SK-N-SH treated with all-trans-retinoic acid at 6 μM for 48 hours (cell line): ENCODE data around the gene GLIS1.

Experiments
- ATAC-seq: fragments of 200-7000 bp; cut with Tn5 transposase; 3 replicates; pipeline ENCODE4 v1.9.1; 2020; ENCODE audit warnings: mild to moderate bottlenecking, moderate library complexity
- ARNTL ChIP-seq: fragments of 450-650 bp; formaldehyde crosslinking; IDR thresholded peaks from 2 replicates; pipeline ENCODE4 v1.5.0; 2020; ENCODE audit warnings: low read depth, mild to moderate bottlenecking, moderate library complexity, borderline replicate concordance
- BACH2 ChIP-seq: fragments of 250-450 bp; sonication (Bioruptor Pico); IDR thresholded peaks from 2 replicates; pipeline ENCODE4 v1.9.0; 2021; ENCODE audit warnings: mild to moderate bottlenecking, borderline replicate concordance
- GLIS3 ChIP-seq: fragments of 250-450 bp; sonication (Bioruptor Pico); IDR thresholded peaks from 2 replicates; pipeline ENCODE4 v1.5.0; 2020; ENCODE audit warnings: mild to moderate bottlenecking, moderate library complexity
- ISL1 ChIP-seq: fragments of 250-450 bp; sonication (Bioruptor Pico); IDR thresholded peaks from 2 replicates; pipeline ENCODE4 v2.1.2; 2022; ENCODE audit warnings: mild to moderate bottlenecking, moderate library complexity
- OSR1 ChIP-seq: fragments of 250-450 bp; sonication (Bioruptor Pico); IDR thresholded peaks from 2 replicates; pipeline ENCODE4 v1.8.0; 2022; ENCODE audit warnings: moderate library complexity, mild to moderate bottlenecking, inconsistent platforms
- PPARA ChIP-seq: fragments of 250-450 bp; sonication (Bioruptor Pico); IDR thresholded peaks from 2 replicates; pipeline ENCODE4 v1.5.0; 2020; ENCODE audit warnings: mild to moderate bottlenecking, borderline replicate concordance
- RARB ChIP-seq: fragments of 250-450 bp; sonication (Bioruptor Pico); IDR thresholded peaks from 2 replicates; pipeline ENCODE4 v1.8.0; 2021; ENCODE audit warnings: mild to moderate bottlenecking, moderate library complexity
- SNAI2 ChIP-seq: fragments of 250-450 bp; sonication (Bioruptor Pico); IDR thresholded peaks from 2 replicates; pipeline ENCODE4 v1.5.0; 2020; ENCODE audit warnings: mild to moderate bottlenecking, moderate library complexity
- TOX ChIP-seq: fragments of 250-450 bp; sonication (Bioruptor Pico); IDR thresholded peaks from 2 replicates; pipeline ENCODE4 v1.8.0; 2021; ENCODE audit warnings: mild to moderate bottlenecking, moderate library complexity, borderline replicate concordance
- ZC3H10 ChIP-seq: fragments of 250-450 bp; sonication (Bioruptor Pico); IDR thresholded peaks from 2 replicates; pipeline ENCODE4 v1.5.1; 2021; ENCODE audit warnings: mild to moderate bottlenecking, moderate library complexity
- ZFP3 ChIP-seq: fragments of 250-450 bp; sonication (Bioruptor Pico); IDR thresholded peaks from 2 replicates; pipeline ENCODE4 v1.5.0; 2020; ENCODE audit warnings: mild to moderate bottlenecking, moderate library complexity
- ZFP30 ChIP-seq: fragments of 450-650 bp; formaldehyde crosslinking; IDR thresholded peaks from 2 replicates; pipeline ENCODE4 v1.5.0; 2022; ENCODE audit warnings: mild to moderate bottlenecking, moderate library complexity
- ZNF565 ChIP-seq: fragments of 450-650 bp; formaldehyde crosslinking; conservative IDR thresholded peaks from 2 replicates; pipeline ENCODE4 v1.5.0; 2020; ENCODE audit warnings: low read depth, mild to moderate bottlenecking, moderate library complexity
- ZNF70 ChIP-seq: fragments of 450-650 bp; formaldehyde crosslinking; IDR thresholded peaks from 2 replicates; pipeline ENCODE4 v1.5.0; 2020; ENCODE audit warnings: mild to moderate bottlenecking, moderate library complexity
- ZNF8 ChIP-seq: fragments of 450-650 bp; formaldehyde crosslinking; IDR thresholded peaks from 2 replicates; pipeline ENCODE4 v1.5.0; 2020; ENCODE audit warnings: mild to moderate bottlenecking, moderate library complexity
- TF ChIP-seq, protein P1 (sequence below): fragments of 250-450 bp; sonication (Bioruptor Pico); IDR thresholded peaks from 2 replicates; pipeline ENCODE4 v1.8.0; 2020; ENCODE audit warnings: mild to moderate bottlenecking, moderate library complexity, borderline replicate concordance
- TF ChIP-seq, protein P2 (sequence below): fragments of 250-450 bp; sonication (Bioruptor Pico); IDR thresholded peaks from 2 replicates; pipeline ENCODE4 v1.8.0; 2021; ENCODE audit warnings: low read depth, mild to moderate bottlenecking, moderate library complexity, borderline replicate concordance
- TF ChIP-seq, protein P3 (sequence below): fragments of 250-450 bp; sonication (Bioruptor Pico); IDR thresholded peaks from 2 replicates; pipeline ENCODE4 v1.5.1; 2020; ENCODE audit warnings: low read depth, mild to moderate bottlenecking, moderate library complexity
- TF ChIP-seq, protein P4 (sequence below): fragments of 250-450 bp; sonication (Bioruptor Pico); IDR thresholded peaks from 2 replicates; pipeline ENCODE4 v1.5.0; 2020; ENCODE audit warnings: mild to moderate bottlenecking, moderate library complexity

The GLIS1 gene

DNA sequence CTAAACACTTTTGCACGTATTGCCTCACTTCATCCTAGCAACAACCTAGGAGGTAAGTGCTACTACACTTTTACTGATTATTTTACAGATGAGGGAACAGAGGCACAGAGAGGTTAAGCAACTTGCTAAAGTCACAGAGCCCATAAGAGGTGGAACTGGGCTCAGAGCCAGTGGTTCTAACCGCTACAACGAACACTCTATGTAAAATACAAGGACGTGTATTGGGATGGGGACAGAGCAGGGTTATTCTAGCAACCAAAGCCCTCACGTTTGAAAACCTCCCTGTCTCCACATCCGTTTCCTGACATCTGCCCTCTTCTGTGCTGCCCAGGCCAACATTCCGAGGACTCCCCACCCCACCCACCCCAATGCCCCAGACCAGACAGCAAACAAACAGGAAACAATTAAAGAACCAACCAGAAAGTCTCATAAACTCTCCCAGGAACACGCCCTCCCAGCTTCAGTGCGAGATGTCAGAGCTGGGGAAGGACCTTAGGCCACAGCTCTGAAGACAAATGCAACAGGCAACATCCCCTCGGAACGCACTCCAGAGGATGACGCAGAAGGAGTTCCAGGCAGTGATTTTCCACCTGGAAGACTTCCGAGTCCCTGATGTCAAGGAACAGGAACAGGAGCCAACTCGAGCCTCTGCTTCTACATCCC, 41.1 kb downstream of the GLIS1 start:
- TF ChIP-seq ZFP30 (CRISPR knock-in tag), result no peak
- no peak for TF ChIP-seq TOX (CRISPR knock-in tag)
- TF ChIP-seq ZNF565, result no peak
- TF ChIP-seq RARB (CRISPR knock-in tag), result no peak
- no peak for TF ChIP-seq BACH2 (CRISPR knock-in tag)
- TF ChIP-seq PPARA (CRISPR knock-in tag), result no peak
- TF ChIP-seq ISL1, result no peak
- TF ChIP-seq, protein P1, sequence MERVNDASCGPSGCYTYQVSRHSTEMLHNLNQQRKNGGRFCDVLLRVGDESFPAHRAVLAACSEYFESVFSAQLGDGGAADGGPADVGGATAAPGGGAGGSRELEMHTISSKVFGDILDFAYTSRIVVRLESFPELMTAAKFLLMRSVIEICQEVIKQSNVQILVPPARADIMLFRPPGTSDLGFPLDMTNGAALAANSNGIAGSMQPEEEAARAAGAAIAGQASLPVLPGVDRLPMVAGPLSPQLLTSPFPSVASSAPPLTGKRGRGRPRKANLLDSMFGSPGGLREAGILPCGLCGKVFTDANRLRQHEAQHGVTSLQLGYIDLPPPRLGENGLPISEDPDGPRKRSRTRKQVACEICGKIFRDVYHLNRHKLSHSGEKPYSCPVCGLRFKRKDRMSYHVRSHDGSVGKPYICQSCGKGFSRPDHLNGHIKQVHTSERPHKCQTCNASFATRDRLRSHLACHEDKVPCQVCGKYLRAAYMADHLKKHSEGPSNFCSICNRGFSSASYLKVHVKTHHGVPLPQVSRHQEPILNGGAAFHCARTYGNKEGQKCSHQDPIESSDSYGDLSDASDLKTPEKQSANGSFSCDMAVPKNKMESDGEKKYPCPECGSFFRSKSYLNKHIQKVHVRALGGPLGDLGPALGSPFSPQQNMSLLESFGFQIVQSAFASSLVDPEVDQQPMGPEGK (CRISPR knock-in tag), result no peak
- TF ChIP-seq ZNF8 (CRISPR knock-in tag), result no peak
- no peak for TF ChIP-seq OSR1 (CRISPR knock-in tag)
- TF ChIP-seq, protein P2, sequence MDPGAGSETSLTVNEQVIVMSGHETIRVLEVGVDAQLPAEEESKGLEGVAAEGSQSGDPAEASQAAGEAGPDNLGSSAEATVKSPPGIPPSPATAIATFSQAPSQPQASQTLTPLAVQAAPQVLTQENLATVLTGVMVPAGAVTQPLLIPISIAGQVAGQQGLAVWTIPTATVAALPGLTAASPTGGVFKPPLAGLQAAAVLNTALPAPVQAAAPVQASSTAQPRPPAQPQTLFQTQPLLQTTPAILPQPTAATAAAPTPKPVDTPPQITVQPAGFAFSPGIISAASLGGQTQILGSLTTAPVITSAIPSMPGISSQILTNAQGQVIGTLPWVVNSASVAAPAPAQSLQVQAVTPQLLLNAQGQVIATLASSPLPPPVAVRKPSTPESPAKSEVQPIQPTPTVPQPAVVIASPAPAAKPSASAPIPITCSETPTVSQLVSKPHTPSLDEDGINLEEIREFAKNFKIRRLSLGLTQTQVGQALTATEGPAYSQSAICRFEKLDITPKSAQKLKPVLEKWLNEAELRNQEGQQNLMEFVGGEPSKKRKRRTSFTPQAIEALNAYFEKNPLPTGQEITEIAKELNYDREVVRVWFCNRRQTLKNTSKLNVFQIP (CRISPR knock-in tag), result no peak
- no peak for TF ChIP-seq ZNF70
- no peak for TF ChIP-seq SNAI2 (CRISPR knock-in tag)
- TF ChIP-seq, protein P3, sequence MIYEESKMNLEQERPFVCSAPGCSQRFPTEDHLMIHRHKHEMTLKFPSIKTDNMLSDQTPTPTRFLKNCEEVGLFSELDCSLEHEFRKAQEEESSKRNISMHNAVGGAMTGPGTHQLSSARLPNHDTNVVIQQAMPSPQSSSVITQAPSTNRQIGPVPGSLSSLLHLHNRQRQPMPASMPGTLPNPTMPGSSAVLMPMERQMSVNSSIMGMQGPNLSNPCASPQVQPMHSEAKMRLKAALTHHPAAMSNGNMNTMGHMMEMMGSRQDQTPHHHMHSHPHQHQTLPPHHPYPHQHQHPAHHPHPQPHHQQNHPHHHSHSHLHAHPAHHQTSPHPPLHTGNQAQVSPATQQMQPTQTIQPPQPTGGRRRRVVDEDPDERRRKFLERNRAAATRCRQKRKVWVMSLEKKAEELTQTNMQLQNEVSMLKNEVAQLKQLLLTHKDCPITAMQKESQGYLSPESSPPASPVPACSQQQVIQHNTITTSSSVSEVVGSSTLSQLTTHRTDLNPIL (CRISPR knock-in tag), result no peak
- TF ChIP-seq ZC3H10, result no peak
- TF ChIP-seq, all 23 proteins: peak for 0
- no peak for ATAC-seq

DNA sequence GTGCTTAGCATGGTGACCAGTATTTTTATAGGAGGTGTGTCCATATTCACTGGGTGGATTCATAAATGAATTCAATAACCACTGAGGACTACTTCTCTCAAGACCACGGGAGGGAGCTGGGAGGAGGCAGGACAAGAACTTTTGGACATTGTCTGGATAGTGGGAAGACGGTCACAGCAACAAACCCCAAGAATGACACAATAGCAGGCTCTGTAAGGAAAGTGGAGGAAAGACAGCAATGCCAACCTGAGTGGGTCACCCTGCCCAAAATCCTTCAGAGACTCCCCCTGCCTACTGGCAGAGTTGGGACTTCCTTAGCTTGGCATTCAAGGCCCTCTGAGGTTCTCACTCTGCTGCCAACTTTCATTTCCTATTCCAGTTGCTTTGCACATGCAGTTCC, 42.0 kb downstream of the GLIS1 start:
- no peak for TF ChIP-seq ZFP3 (CRISPR knock-in tag)
- no peak for TF ChIP-seq SNAI2 (CRISPR knock-in tag)
- TF ChIP-seq ZNF8 (CRISPR knock-in tag), result no peak
- TF ChIP-seq, protein P4, sequence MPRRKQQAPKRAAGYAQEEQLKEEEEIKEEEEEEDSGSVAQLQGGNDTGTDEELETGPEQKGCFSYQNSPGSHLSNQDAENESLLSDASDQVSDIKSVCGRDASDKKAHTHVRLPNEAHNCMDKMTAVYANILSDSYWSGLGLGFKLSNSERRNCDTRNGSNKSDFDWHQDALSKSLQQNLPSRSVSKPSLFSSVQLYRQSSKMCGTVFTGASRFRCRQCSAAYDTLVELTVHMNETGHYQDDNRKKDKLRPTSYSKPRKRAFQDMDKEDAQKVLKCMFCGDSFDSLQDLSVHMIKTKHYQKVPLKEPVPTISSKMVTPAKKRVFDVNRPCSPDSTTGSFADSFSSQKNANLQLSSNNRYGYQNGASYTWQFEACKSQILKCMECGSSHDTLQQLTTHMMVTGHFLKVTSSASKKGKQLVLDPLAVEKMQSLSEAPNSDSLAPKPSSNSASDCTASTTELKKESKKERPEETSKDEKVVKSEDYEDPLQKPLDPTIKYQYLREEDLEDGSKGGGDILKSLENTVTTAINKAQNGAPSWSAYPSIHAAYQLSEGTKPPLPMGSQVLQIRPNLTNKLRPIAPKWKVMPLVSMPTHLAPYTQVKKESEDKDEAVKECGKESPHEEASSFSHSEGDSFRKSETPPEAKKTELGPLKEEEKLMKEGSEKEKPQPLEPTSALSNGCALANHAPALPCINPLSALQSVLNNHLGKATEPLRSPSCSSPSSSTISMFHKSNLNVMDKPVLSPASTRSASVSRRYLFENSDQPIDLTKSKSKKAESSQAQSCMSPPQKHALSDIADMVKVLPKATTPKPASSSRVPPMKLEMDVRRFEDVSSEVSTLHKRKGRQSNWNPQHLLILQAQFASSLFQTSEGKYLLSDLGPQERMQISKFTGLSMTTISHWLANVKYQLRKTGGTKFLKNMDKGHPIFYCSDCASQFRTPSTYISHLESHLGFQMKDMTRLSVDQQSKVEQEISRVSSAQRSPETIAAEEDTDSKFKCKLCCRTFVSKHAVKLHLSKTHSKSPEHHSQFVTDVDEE (CRISPR knock-in tag), result no peak
- TF ChIP-seq GLIS3, result no peak
- no peak for TF ChIP-seq ZC3H10
- TF ChIP-seq, protein P1 (CRISPR knock-in tag), result no peak
- no peak for TF ChIP-seq BACH2 (CRISPR knock-in tag)
- TF ChIP-seq, protein P3 (CRISPR knock-in tag), result no peak
- TF ChIP-seq RARB (CRISPR knock-in tag), result no peak
- no peak for TF ChIP-seq ISL1
- TF ChIP-seq ZFP30 (CRISPR knock-in tag), result no peak
- no peak for TF ChIP-seq PPARA (CRISPR knock-in tag)
- TF ChIP-seq TOX (CRISPR knock-in tag), result no peak
- no peak for TF ChIP-seq ARNTL (CRISPR knock-in tag)
- TF ChIP-seq, all 23 proteins: peak for 0
- no peak for ATAC-seq
